ENCODE measurements around the gene MAP1LC3B2.

DNA sequence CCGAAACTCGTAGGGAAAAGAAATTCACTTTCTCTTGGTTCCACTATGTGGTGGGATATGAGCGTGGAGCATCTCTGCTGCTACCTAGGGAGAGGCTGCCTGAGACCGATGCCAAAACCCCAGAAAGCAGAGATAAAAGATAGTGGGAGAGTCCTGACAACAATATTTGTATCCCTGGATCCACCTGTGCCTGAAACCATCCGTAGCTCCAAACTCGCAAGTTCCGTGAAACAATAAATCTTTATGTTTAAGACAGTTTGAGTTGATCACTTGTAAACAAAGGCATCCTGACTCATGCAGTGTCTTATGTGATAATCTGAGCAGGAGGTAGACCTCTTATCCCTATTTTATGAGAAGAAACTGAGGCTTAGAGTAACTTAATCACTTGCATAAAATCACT, 2.9 kb downstream of the MAP1LC3B2 start:
- TF ChIP-seq SPI1 (IDR thresholded peaks at IDR 0.05; ENCODE audit: low read depth, low read length): no peak
- no peak for TF ChIP-seq POLR2A (IDR thresholded peaks at IDR 0.05; ENCODE audit: low read depth, low read length)
- no peak for TF ChIP-seq POLR2AphosphoS5 (IDR thresholded peaks at IDR 0.05; ENCODE audit: low read depth, low read length)
- TF ChIP-seq TAF1 (IDR thresholded peaks at IDR 0.05; ENCODE audit: low read depth, low read length): no peak
- no peak for TF ChIP-seq PAX5 (IDR thresholded peaks at IDR 0.05; ENCODE audit: insufficient read depth, low read length, severe bottlenecking)

Measured in GM12891 (cell line).